Stimulated activated CD8-positive, alpha-beta memory T cell treated with anti-CD3 and anti-CD28 coated beads, Interleukin-15, amount 100 ng/mL, for 1 hour (primary cell): Measurements from ENCODE around the gene NWD2.
"Not testable (repeated sequence)": the region's sequence is repeated elsewhere in the genome, so short reads cannot be mapped to it uniquely, and the experiment has no call there.

Experiments
- DNase-seq: peaks from one replicate; pipeline ENCODE4 v3.0.0-alpha.2; 2020; ENCODE audit warnings: low read depth

Gene NWD2

GRCh38 chr4:37470245-37470644 lies 225.7 kb downstream of the NWD2 start:
- no peak for DNase-seq

GRCh38 chr4:37471093-37471492 lies 226.6 kb downstream of the NWD2 start:
- no peak for DNase-seq

- DNase-seq, result no peak
These were observed 227.4 kb downstream of the NWD2 start for GRCh38 chr4:37471971-37472370.

GRCh38 chr4:37473807-37474206 lies 229.3 kb downstream of the NWD2 start:
- no peak for DNase-seq

- DNase-seq, result no peak
These were observed 230.5 kb downstream of the NWD2 start for GRCh38 chr4:37475087-37475486.

- no peak for DNase-seq
These were observed 231.2 kb downstream of the NWD2 start for GRCh38 chr4:37475776-37476175.

- no peak for DNase-seq
These were observed 231.7 kb downstream of the NWD2 start for GRCh38 chr4:37476256-37476655.

GRCh38 chr4:37476691-37477090 lies 232.1 kb downstream of the NWD2 start:
- no peak for DNase-seq

GRCh38 chr4:37477126-37477525 lies 232.6 kb downstream of the NWD2 start:
- DNase-seq, result no peak

GRCh38 chr4:37478151-37478550 lies 233.6 kb downstream of the NWD2 start:
- DNase-seq, result no peak

GRCh38 chr4:37480509-37480908 lies 236.0 kb downstream of the NWD2 start:
- no peak for DNase-seq

- DNase-seq, result no peak
These were observed 237.1 kb downstream of the NWD2 start for GRCh38 chr4:37481547-37482122.

GRCh38 chr4:37482236-37482913 lies 237.8 kb downstream of the NWD2 start:
- DNase-seq, result no peak

- no peak for DNase-seq
These were observed 239.1 kb downstream of the NWD2 start for GRCh38 chr4:37483610-37484009.

GRCh38 chr4:37486166-37486565 lies 241.6 kb downstream of the NWD2 start:
- no peak for DNase-seq

GRCh38 chr4:37487668-37488067 lies 243.1 kb downstream of the NWD2 start:
- DNase-seq, result no peak

GRCh38 chr4:37489697-37490096 lies 245.2 kb downstream of the NWD2 start:
- DNase-seq, result no peak

GRCh38 chr4:37490391-37491347 lies 246.1 kb downstream of the NWD2 start:
- no peak for DNase-seq

- DNase-seq, result not testable (repeated sequence)
These were observed 250.8 kb downstream of the NWD2 start for GRCh38 chr4:37495353-37495752.
